Mesendoderm (in vitro differentiated cells): ENCODE results near the gene NANOS2.
A peak's percentile ranks its signal among the peaks of the same experiment; 100 is the strongest.

Source experiments
- DNase-seq: peaks from one replicate; pipeline ENCODE4 v3.0.0; 2013
- H2AK5ac ChIP-seq: 2 replicates; pipeline ENCODE4 v1.6.1; 2013; ENCODE audit warnings: low read length, inconsistent platforms
- H2BK120ac ChIP-seq: 2 replicates; pipeline ENCODE4 v1.6.1; 2013; ENCODE audit warnings: low read depth, mild to moderate bottlenecking, low read length, moderate library complexity, mixed read lengths
- H2BK15ac ChIP-seq: replicated peaks from 2 replicates; pipeline ENCODE4 v1.6.1; 2013; ENCODE audit warnings: low read depth, mild to moderate bottlenecking, moderate library complexity
- H2BK5ac ChIP-seq: 2 replicates; pipeline ENCODE4 v1.6.1; 2013; ENCODE audit warnings: low read length, inconsistent platforms
- H3K18ac ChIP-seq: 2 replicates; pipeline ENCODE4 v1.6.1; 2013; ENCODE audit warnings: mild to moderate bottlenecking, low read length, mixed read lengths
- H3K23ac ChIP-seq: one replicate; pipeline ENCODE4 v1.6.1; 2013; ENCODE audit warnings: low read length
- H3K27ac ChIP-seq: 2 replicates; pipeline ENCODE4 v1.5.1; 2013; ENCODE audit warnings: low read depth, mild to moderate bottlenecking, inconsistent platforms, low read length, moderate library complexity
- H3K27me3 ChIP-seq: 2 replicates; pipeline ENCODE4 v1.6.1; 2013; ENCODE audit warnings: low read length, control low read depth, mild to moderate bottlenecking, inconsistent platforms; ENCODE audit not compliant: insufficient read depth, poor library complexity
- H3K36me3 ChIP-seq: 2 replicates; pipeline ENCODE4 v1.6.1; 2013; ENCODE audit warnings: low read length, inconsistent platforms; ENCODE audit not compliant: control insufficient read depth, insufficient read depth
- H3K4ac ChIP-seq: one replicate; pipeline ENCODE4 v1.6.1; 2013; ENCODE audit warnings: low read depth, mild to moderate bottlenecking, low read length, moderate library complexity
- H3K4me1 ChIP-seq: 2 replicates; pipeline ENCODE4 v1.6.1; 2013; ENCODE audit warnings: low read depth, low read length, inconsistent platforms; ENCODE audit not compliant: control insufficient read depth
- H3K4me2 ChIP-seq: 2 replicates; pipeline ENCODE4 v1.6.1; 2013; ENCODE audit warnings: low read length
- H3K4me3 ChIP-seq: 2 replicates; pipeline ENCODE4 v1.5.1; 2013; ENCODE audit warnings: mild to moderate bottlenecking, low read length
- H3K56ac ChIP-seq: one replicate; pipeline ENCODE4 v1.6.1; 2013; ENCODE audit warnings: low read length
- H3K79me1 ChIP-seq: 2 replicates; pipeline ENCODE4 v1.6.1; 2013; ENCODE audit warnings: low read length, inconsistent platforms
- H3K79me2 ChIP-seq: 2 replicates; pipeline ENCODE4 v1.6.1; 2013; ENCODE audit warnings: mild to moderate bottlenecking, low read length; ENCODE audit not compliant: control insufficient read depth, insufficient read depth
- H3K9ac ChIP-seq: 2 replicates; pipeline ENCODE4 v1.6.1; 2013; ENCODE audit warnings: low read length, inconsistent platforms
- H4K5ac ChIP-seq: one replicate; pipeline ENCODE4 v1.6.1; 2013; ENCODE audit warnings: low read length
- H4K8ac ChIP-seq: one replicate; pipeline ENCODE4 v1.6.1; 2013; ENCODE audit warnings: low read depth, mild to moderate bottlenecking, control low read depth, low read length, moderate library complexity
- WGBS: extraction: QIAGEN DNeasy Blood & Tissue Kit; methylation state at CpG from one replicate; pipeline ENCODE4 v1.1.7; 2013; ENCODE audit warnings: low lambda C conversion rate, missing lambda C conversion rate; ENCODE audit not compliant: insufficient coverage; ENCODE audit errors: extremely low coverage; 5-methylcytosine and 5-hydroxymethylcytosine counted together

NANOS2 gene

DNA sequence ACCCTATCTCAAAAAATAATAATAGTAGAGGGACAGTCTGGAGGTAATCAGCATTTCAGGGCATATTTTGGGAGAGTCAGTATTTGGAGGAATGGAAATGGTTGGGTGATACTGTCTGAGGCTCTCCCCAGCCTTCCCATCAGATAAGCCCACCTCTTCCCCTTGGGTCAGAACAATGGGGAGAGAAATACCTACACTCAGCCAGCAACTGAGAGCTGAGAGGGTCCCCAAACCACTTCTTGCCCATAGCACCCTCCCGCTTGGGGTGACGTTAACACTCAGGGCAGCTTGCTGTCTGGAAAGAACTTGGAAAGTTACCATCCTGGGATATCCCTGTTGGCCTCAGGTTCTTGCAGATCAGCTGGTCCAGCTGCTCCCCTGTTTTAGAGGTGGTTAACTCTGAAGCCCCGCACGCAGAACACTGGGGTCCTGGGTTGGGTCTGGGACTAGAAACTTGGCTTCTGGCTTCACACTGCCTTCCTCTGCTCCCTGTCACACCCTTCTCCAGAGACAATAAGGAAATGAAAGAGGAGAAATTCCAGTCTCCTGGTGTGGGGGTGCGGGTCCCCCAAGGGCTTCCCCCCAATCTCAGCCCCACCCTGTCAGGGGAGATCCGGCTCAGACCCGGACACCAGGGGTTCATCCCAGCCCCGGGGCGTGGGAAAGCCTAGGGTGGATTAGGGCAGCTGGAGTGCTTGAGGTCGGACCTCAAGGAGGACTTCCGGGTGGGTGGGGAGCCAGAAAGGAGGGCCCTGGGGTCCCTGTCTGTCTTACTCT lies 48.0 kb downstream of the NANOS2 start:
- H2AK5ac ChIP-seq, result peak overlapping the region; percentile 74
- H3K27me3 ChIP-seq, result no peaks in the 10 kb centered on the region
- no peak for DNase-seq
- no peak overlapping the region for H2BK5ac ChIP-seq
- no peak overlapping the region for H4K8ac ChIP-seq
- peak overlapping the region; percentile 39 for H3K9ac ChIP-seq
- H3K79me2 ChIP-seq, result peaks cover 41% of the 10 kb centered on the region
- H3K79me1 ChIP-seq, result peaks cover 15% of the 10 kb centered on the region
- no peak overlapping the region for H3K4me3 ChIP-seq
- H3K4ac ChIP-seq, result no peak overlapping the region
- no peak overlapping the region for H3K27ac ChIP-seq
- no peak overlapping the region for H3K23ac ChIP-seq
- peak overlapping the region; percentile 19 for H3K4me2 ChIP-seq
- H4K5ac ChIP-seq, result no peak overlapping the region
- no peaks in the 10 kb centered on the region for H3K36me3 ChIP-seq
- H2BK15ac ChIP-seq, result no peak overlapping the region
- H3K18ac ChIP-seq, result peak overlapping the region; percentile 13
- H3K4me1 ChIP-seq, result peaks cover 9% of the 10 kb centered on the region
- peak overlapping the region; percentile 76 for H3K56ac ChIP-seq
- no CpG with 5 or more reads among the region's 11 CpGs for WGBS
- no peak overlapping the region for H2BK120ac ChIP-seq

DNA sequence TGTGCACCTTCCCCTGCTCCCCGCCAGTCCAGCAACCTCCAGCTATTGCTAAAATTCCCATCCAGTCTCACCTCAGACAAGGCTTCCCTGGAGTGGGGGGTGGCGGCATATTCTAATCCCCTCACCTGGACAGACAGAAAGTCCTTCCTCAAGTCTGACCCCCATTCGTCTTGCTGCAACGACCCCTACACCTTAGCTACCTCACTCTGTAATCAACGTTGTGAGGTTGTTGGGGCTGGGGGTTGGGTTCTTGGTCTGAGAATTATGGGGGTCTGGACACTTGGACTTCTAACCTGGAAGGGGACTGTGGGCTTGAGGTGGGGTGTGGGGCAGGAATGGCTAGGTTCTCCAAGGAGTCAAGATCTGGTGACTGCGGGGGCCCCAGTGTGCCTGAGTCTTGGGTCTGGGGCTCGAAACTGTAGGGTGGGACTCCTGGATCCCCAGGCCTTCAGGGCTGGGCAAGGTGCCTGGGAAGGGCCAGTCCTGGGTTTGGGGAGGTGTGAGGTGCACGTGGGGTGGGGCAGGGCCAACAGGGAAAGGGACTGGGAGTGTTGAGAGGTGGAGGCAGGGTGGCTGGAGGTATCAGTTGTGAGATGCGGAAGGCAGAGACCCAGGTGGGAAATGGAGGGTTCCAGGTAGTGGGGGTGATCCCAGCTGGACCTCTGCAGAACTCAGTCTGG lies 49.2 kb downstream of the NANOS2 start:
- no CpG with 5 or more reads among the region's 9 CpGs for WGBS
- no peak overlapping the region for H3K27ac ChIP-seq

GRCh38 chr19:45864629-45865082 lies 49.9 kb downstream of the NANOS2 start:
- Histone ChIP-seq H3K9ac (peak overlapping the region; percentile 92), H3K27ac (peak overlapping the region; percentile 47), H2BK15ac (no peak overlapping the region), H3K4me2 (peak overlapping the region; percentile 47), H3K23ac (peak overlapping the region; percentile 83), H3K79me1 (peaks cover 18% of the 10 kb centered on the region), H3K4me3 (peak overlapping the region; percentile 85), H4K8ac (peak overlapping the region; percentile 42), H3K36me3 (no peaks in the 10 kb centered on the region), H4K5ac (no peak overlapping the region), H2AK5ac (no peak overlapping the region), H2BK120ac (peak overlapping the region; percentile 15), H3K27me3 (no peaks in the 10 kb centered on the region), H3K79me2 (peaks cover 48% of the 10 kb centered on the region), H3K56ac (peak overlapping the region; percentile 97), H2BK5ac (peak overlapping the region; percentile 64), H3K18ac (peak overlapping the region; percentile 97), H3K4me1 (peaks cover 9% of the 10 kb centered on the region), H3K4ac (peak overlapping the region; percentile 22)
- no CpG with 5 or more reads among the region's 12 CpGs for WGBS
- no peak for DNase-seq

More for the DNA sequence above, 49.2 kb downstream of the NANOS2 start:
- Histone ChIP-seq H3K36me3 (no peaks in the 10 kb centered on the region), H3K4me2 (peak overlapping the region; percentile 47), H3K4me3 (peak overlapping the region; percentile 85), H2BK15ac (no peak overlapping the region), H3K4me1 (peaks cover 9% of the 10 kb centered on the region), H3K79me2 (peaks cover 47% of the 10 kb centered on the region), H3K4ac (no peak overlapping the region), H3K27me3 (no peaks in the 10 kb centered on the region), H4K8ac (no peak overlapping the region), H3K18ac (no peak overlapping the region), H4K5ac (no peak overlapping the region), H3K79me1 (peaks cover 17% of the 10 kb centered on the region), H3K9ac (peak overlapping the region; percentile 92), H2AK5ac (peak overlapping the region; percentile 89), H3K56ac (peak overlapping the region; percentile 97), H3K23ac (no peak overlapping the region), H2BK120ac (no peak overlapping the region), H2BK5ac (no peak overlapping the region)
- DNase-seq, result no peak

- Histone ChIP-seq H3K23ac (peak within 1 kb of the TSS; percentile 83), H4K5ac (no peak within 1 kb of the TSS), H3K4me3 (peak within 1 kb of the TSS; percentile 85), H3K18ac (peak within 1 kb of the TSS; percentile 97), H3K4me1 (peaks cover 9% of the 10 kb centered on the region), H2BK15ac (no peak within 1 kb of the TSS), H4K8ac (peak within 1 kb of the TSS; percentile 59), H2BK120ac (peak within 1 kb of the TSS; percentile 15), H2BK5ac (peak within 1 kb of the TSS; percentile 64), H3K56ac (peak within 1 kb of the TSS; percentile 97), H3K79me2 (peaks cover 47% of the 10 kb centered on the region), H3K4me2 (peak within 1 kb of the TSS; percentile 70), H3K79me1 (peaks cover 15% of the 10 kb centered on the region), H2AK5ac (no peak within 1 kb of the TSS), H3K27me3 (no peaks in the 10 kb centered on the region), H3K36me3 (no peaks in the 10 kb centered on the region), H3K9ac (peak within 1 kb of the TSS; percentile 92), H3K4ac (peak within 1 kb of the TSS; percentile 37), H3K27ac (peak within 1 kb of the TSS; percentile 47)
- no CpG with 5 or more reads among the region's 71 CpGs for WGBS
- peak; percentile 89 for DNase-seq
Observed at GRCh38 chr19:45863840-45864628, 50.5 kb downstream of the NANOS2 start, which contains the start of gene FOXA3. Gene FOXA3 (plus strand): TSS chr19:45864326. CDS start chr19:45864457, 131 bp downstream.

DNA sequence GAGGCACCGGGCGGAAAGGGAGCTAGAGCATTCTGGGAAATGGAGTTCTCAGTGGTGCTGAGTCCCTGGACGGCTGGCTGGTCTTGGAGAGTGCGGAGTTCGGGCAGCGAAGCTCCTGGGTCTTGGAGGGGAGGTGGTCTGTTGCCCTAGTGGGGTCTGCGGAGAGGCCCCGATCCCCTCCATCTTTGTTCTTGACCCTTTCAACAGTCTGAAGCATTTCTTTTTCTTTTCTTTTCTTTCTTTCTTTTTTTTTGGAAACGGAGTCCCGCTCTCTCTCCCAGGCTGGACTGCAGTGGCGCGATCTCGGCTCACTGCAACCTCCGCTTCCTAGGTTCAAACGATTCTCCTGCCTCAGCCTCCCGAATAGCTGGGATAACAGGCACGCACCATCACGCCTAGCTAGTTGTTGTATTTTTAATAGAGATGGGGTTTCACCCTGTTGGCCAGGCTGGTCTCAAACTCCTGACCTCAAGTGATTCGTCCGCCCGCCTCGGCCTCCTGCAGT lies 51.2 kb downstream of the NANOS2 start:
- no peak for DNase-seq
- H3K27ac ChIP-seq, result peak overlapping the region; percentile 23
- H3K18ac ChIP-seq, result peak overlapping the region; percentile 97
- H3K4me3 ChIP-seq, result peak overlapping the region; percentile 27
- H3K79me1 ChIP-seq, result peaks cover 14% of the 10 kb centered on the region
- no peak overlapping the region for H2BK5ac ChIP-seq
- H3K23ac ChIP-seq, result no peak overlapping the region
- peak overlapping the region; percentile 73 for H3K56ac ChIP-seq
- peak overlapping the region; percentile 70 for H3K4me2 ChIP-seq
- peaks cover 9% of the 10 kb centered on the region for H3K4me1 ChIP-seq
- no peak overlapping the region for H2AK5ac ChIP-seq
- no peaks in the 10 kb centered on the region for H3K36me3 ChIP-seq
- H3K79me2 ChIP-seq, result peaks cover 46% of the 10 kb centered on the region
- H2BK120ac ChIP-seq, result no peak overlapping the region
- WGBS, result no CpG with 5 or more reads among the region's 22 CpGs
- no peak overlapping the region for H4K5ac ChIP-seq
- no peak overlapping the region for H4K8ac ChIP-seq
- no peak overlapping the region for H2BK15ac ChIP-seq
- no peaks in the 10 kb centered on the region for H3K27me3 ChIP-seq
- no peak overlapping the region for H3K4ac ChIP-seq
- peak overlapping the region; percentile 60 for H3K9ac ChIP-seq
